ENCODE data around the gene ZNF330.

GRCh38 chr4:141195095-141195707, 25.5 kb upstream of the ZNF330 start:
- no peak for TF ChIP-seq CTCF (IDR thresholded peaks at IDR 0.05; ENCODE audit: low read length)
- no peak for TF ChIP-seq EZH2 (IDR thresholded peaks at IDR 0.05; ENCODE audit: borderline replicate concordance, low read length)

Measured in OCI-LY1 (cell line).